Smooth muscle cell (in vitro differentiated cells): ENCODE results near the gene ACAA2. TPM values are rescaled to one million over a fixed set of nuclear protein-coding genes. Genes with fewer than 3 reads are reported as not detected.

Experiments used
- DNase-seq: peaks from one replicate; lab custom pipeline; 2025; ENCODE audit not compliant: unreplicated experiment; lab: John Stamatoyannopoulos, UW
- H2AFZ ChIP-seq: fragments of 200-600 bp; sonication (generic); 2 replicates; pipeline ENCODE4 v1.6.0; 2016; ENCODE audit warnings: antibody characterized with exemption, low read depth, mild to moderate bottlenecking
- H3F3A ChIP-seq: fragments of 200-600 bp; sonication (generic); 2 replicates; pipeline ENCODE4 v1.6.0; 2017; ENCODE audit warnings: antibody characterized with exemption, low read depth
- H3K27ac ChIP-seq: fragments of 200-600 bp; sonication (generic); 2 replicates; pipeline ENCODE4 v1.5.1; 2016; ENCODE audit warnings: low read depth, mild to moderate bottlenecking
- H3K27me3 ChIP-seq: fragments of 200-600 bp; sonication (generic); 2 replicates; pipeline ENCODE4 v1.6.1; 2016; ENCODE audit warnings: low read depth, mild to moderate bottlenecking
- H3K36me3 ChIP-seq: fragments of 200-600 bp; sonication (generic); 2 replicates; pipeline ENCODE4 v1.5.1; 2016; ENCODE audit warnings: low read depth
- H3K4me1 ChIP-seq: fragments of 200-600 bp; sonication (generic); 2 replicates; pipeline ENCODE4 v1.5.1; 2016; ENCODE audit warnings: low read depth
- H3K4me2 ChIP-seq: fragments of 200-600 bp; sonication (generic); 2 replicates; pipeline ENCODE4 v1.6.0; 2016; ENCODE audit warnings: mild to moderate bottlenecking
- H3K4me3 ChIP-seq: fragments of 200-600 bp; sonication (generic); 2 replicates; pipeline ENCODE4 v1.5.1; 2016; ENCODE audit warnings: mild to moderate bottlenecking
- H3K79me2 ChIP-seq: fragments of 200-600 bp; sonication (generic); 2 replicates; pipeline ENCODE4 v1.6.0; 2016; ENCODE audit warnings: low read depth, mild to moderate bottlenecking
- H3K9ac ChIP-seq: fragments of 200-600 bp; sonication (generic); 2 replicates; pipeline ENCODE4 v1.6.0; 2016; ENCODE audit warnings: low read depth
- H3K9me3 ChIP-seq: fragments of 200-600 bp; sonication (generic); replicated peaks from 2 replicates; pipeline ENCODE4 v1.5.1; 2016; ENCODE audit warnings: low read depth
- H4K20me1 ChIP-seq: fragments of 200-600 bp; sonication (generic); 2 replicates; pipeline ENCODE4 v1.6.0; 2016; ENCODE audit warnings: low read depth
- CTCF ChIP-seq: fragments of 200-600 bp; sonication (generic); IDR thresholded peaks from 2 replicates; pipeline ENCODE4 v1.5.1; 2017; ENCODE audit warnings: borderline replicate concordance, mild to moderate bottlenecking, antibody characterized with exemption; ENCODE audit not compliant: insufficient read depth, poor library complexity, severe bottlenecking
- WGBS: methylation state at CpG from one replicate; pipeline ENCODE4 v1.1.7; 2016; ENCODE audit warnings: low lambda C conversion rate; 5-methylcytosine and 5-hydroxymethylcytosine counted together
- polyA plus RNA-seq: library from polyadenylated mRNA; unstranded; fragments of >200 nt; fragmentation: Nextera tagmentation; extraction: Ambion mirVana; gene quantifications from 2 replicates; pipeline ENCODE4 v1.2.1, GENCODE V29; 2016
- total RNA-seq: library from RNA; depleted of rRNA; stranded (reverse); fragments of >200 nt; gene quantifications from 2 replicates; pipeline ENCODE4 v1.2.3, GENCODE V29; 2014

ACAA2 gene
- total and polyA plus RNA-seq, 2 experiments from 2014 or later: 62.3 to 94.6 TPM

DNA sequence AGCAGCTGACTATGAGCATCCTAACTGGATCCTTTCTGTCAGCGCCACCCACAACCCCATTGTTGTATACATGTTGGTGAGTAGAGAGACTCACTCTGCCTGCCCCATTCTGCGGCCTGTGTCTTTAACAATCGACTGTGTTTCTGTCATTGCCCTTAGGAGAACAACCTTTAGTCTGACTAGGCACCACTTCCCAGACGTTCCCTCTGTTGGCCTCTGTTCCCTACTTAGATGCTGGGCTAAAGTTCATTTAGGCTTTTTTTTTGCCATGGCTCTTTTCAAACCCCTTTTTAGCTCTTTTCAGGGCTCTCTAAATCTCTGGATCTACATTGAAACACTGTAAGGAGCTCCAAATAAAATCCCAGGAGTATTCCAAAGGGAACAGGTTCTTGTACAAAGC is 20.5 kb upstream of the ACAA2 start:
- Histone ChIP-seq H3F3A (no peaks in the 10 kb centered on the region), H3K4me2 (no peak overlapping the region), H3K4me3 (no peak overlapping the region), H3K27ac (peak overlapping the region; percentile 77), H3K9me3 (no peaks in the 10 kb centered on the region), H3K36me3 (no peaks in the 10 kb centered on the region), H3K9ac (no peak overlapping the region), H2AFZ (no peak overlapping the region), H3K4me1 (no peaks in the 10 kb centered on the region), H4K20me1 (no peaks in the 10 kb centered on the region), H3K27me3 (no peaks in the 10 kb centered on the region), H3K79me2 (no peaks in the 10 kb centered on the region)
- no peak for TF ChIP-seq CTCF
- 95% methylated on average over 4 of the region's 4 CpGs for WGBS
- no peak for DNase-seq

- no peaks in the 10 kb centered on the region for H3K4me1 ChIP-seq
- no peaks in the 10 kb centered on the region for H3K36me3 ChIP-seq
- H3K27ac ChIP-seq: no peak overlapping the region
- H2AFZ ChIP-seq: no peak overlapping the region
- no peak overlapping the region for H3K9ac ChIP-seq
- no peaks in the 10 kb centered on the region for H3K79me2 ChIP-seq
- H3K9me3 ChIP-seq: no peaks in the 10 kb centered on the region
- 97% methylated on average over 2 of the region's 2 CpGs for WGBS
- H3K4me3 ChIP-seq: no peak overlapping the region
- H3K27me3 ChIP-seq: no peaks in the 10 kb centered on the region
- no peak overlapping the region for H3K4me2 ChIP-seq
- no peak for TF ChIP-seq CTCF
- no peaks in the 10 kb centered on the region for H3F3A ChIP-seq
- H4K20me1 ChIP-seq: no peaks in the 10 kb centered on the region
- no peak for DNase-seq
These were observed 18.9 kb upstream of the ACAA2 start for GRCh38 chr18:49832221-49832647.

DNA sequence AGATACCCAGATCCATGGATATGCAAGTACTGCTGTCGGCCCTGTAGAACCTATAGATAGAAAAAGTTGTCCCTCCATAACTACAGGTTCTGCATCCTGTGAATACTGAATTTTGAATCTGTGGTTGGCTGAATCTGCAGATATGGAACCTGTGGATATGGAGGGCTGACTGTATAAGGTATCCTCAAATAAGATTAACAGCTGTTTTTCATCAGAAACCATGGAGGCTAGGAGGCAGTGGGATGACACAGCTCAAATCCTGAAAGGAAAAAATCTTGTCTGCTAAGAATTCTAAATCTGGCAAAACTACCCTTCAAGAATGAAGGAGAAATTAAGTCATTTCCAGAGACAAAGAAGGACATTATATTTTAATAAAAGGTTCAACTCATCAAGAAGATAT is 14.7 kb upstream of the ACAA2 start:
- Histone ChIP-seq H3K36me3 (peaks cover 4% of the 10 kb centered on the region), H3K27me3 (no peaks in the 10 kb centered on the region), H3K4me1 (no peaks in the 10 kb centered on the region), H3K9ac (no peak overlapping the region), H3F3A (no peaks in the 10 kb centered on the region), H3K79me2 (no peaks in the 10 kb centered on the region), H4K20me1 (no peaks in the 10 kb centered on the region), H3K4me2 (no peak overlapping the region), H2AFZ (no peak overlapping the region), H3K27ac (no peak overlapping the region), H3K9me3 (no peaks in the 10 kb centered on the region), H3K4me3 (no peak overlapping the region)
- no peak for DNase-seq
- WGBS: 97% methylated on average over 1 of the region's 1 CpG
- TF ChIP-seq CTCF: no peak

DNA sequence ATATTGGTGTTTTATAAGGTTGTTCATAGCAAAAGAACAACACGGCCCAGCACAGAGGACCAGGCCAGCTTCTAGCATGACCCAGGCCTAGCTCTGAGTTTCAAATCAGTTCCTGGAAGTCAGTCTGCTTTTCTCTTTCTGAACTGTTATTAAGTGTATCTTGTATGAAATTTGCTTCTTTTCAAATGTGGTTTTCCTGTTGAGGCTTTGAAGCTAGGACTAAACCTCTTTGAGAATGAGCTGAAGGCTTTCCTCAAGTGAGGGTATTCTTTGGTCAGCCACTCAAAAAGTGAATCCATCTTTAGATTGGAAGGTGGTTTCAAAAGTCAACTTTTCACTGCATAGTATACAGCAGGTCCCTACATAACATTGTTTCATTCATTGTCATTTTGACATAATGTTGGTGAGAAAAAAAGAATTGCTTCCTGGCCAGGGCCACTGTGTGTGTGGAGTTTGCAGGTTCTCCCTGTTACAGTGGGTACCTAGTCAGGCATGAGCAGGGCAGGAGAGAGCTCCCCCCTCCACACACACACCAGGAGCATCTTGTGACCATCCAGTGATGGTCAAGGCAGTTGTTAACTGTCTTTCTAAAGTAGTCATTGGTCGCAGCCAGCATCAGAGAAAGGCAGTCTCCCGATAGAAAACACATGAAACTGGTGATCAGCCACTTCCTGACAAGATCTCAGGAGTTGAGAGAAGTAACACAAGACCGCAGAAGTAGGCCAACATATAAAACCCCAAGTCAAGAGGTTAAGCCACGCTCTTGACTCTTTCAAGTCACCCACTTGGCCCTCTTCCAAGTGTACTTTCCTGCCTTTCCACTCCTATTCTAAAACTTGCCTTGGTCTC is 6.7 kb upstream of the ACAA2 start:
- Histone ChIP-seq H2AFZ (no peak overlapping the region), H3K4me1 (no peaks in the 10 kb centered on the region), H3K4me3 (no peak overlapping the region), H3K27me3 (no peaks in the 10 kb centered on the region), H3K36me3 (no peaks in the 10 kb centered on the region), H3K9ac (no peak overlapping the region), H4K20me1 (no peaks in the 10 kb centered on the region), H3K27ac (no peak overlapping the region), H3K9me3 (no peaks in the 10 kb centered on the region), H3F3A (no peaks in the 10 kb centered on the region), H3K4me2 (no peak overlapping the region), H3K79me2 (peaks cover 6% of the 10 kb centered on the region)
- DNase-seq: no peak
- no peak for TF ChIP-seq CTCF
- 96% methylated on average over 5 of the region's 5 CpGs for WGBS
